Right lobe of liver (tissue), 6 donors: ENCODE results near the gene MIOS. TPM values are rescaled to one million over a fixed set of nuclear protein-coding genes. Genes with fewer than 3 reads are reported as not detected.

Experiments
- ATAC-seq, 4 donors: fragments of 200-7000 bp; cut with Tn5 transposase; one replicate each; pipeline ENCODE4 v1.9.1; 2020; ENCODE audit warnings: mild to moderate bottlenecking in 4 of 4, moderate library complexity in 4 of 4
- DNase-seq, 3 donors: peaks; one replicate each; pipeline ENCODE4 v3.0.0-alpha.2; 2020
- H3K27ac ChIP-seq, 3 donors: fragments of 200-600 bp; one replicate each; pipeline ENCODE4 v1.8.0; 2022
- H3K27me3 ChIP-seq, 2 donors: fragments of 200-600 bp; one replicate each; pipeline ENCODE4 v1.8.0; 2022
- H3K36me3 ChIP-seq, 4 donors: fragments of 200-600 bp; sonication (generic) in 1 of 4; one replicate each; pipeline versions ENCODE4 v1.5.1 to v1.8.0; 2017 to 2022; ENCODE audit warnings: control low read depth in 1 of 4
- H3K4me1 ChIP-seq, 4 donors: fragments of 200-600 bp; sonication (generic) in 1 of 4; one replicate each; pipeline versions ENCODE4 v1.5.1 to v1.8.0; 2017 to 2022; ENCODE audit warnings: control low read depth in 1 of 4
- H3K4me3 ChIP-seq, 3 donors: fragments of 200-600 bp; one replicate each; pipeline ENCODE4 v1.8.0; 2022
- H3K9me3 ChIP-seq, 4 donors: fragments of 200-600 bp; sonication (generic) in 1 of 4; one replicate each; pipeline versions ENCODE4 v1.5.1 to v1.8.0; 2017 to 2022; ENCODE audit warnings: control low read depth in 1 of 4
- POLR2A ChIP-seq: fragments of 450-650 bp; IDR thresholded peaks from one replicate; pipeline ENCODE4 v1.6.1; 2017; ENCODE audit warnings: antibody characterized with exemption, mild to moderate bottlenecking
- WGBS: methylation state at CpG from one replicate; pipeline ENCODE4 v1.1.6; 2018; ENCODE audit warnings: low coverage, low lambda C conversion rate; ENCODE audit not compliant: insufficient coverage; ENCODE audit errors: missing lambda C conversion rate; 5-methylcytosine and 5-hydroxymethylcytosine counted together
- intact Hi-C, 2 donors: fragments of 100-400 bp; cut with DNase I; formaldehyde crosslinking; loops; one replicate each; pipeline versions ENCODE4 v1.11.2 to v1.14.1; 2022
- total RNA-seq, 6 experiments: library from RNA; depleted of rRNA in 2 of 6; stranded (reverse); fragments of >200 nt in 2 of 6; fragmentation: NEBNext Ultra II Directional in 3 of 6; extraction: Animal tissue kit (Norgen Biotek cat#: 25700) in 3 of 6; gene quantifications; one replicate each; pipeline versions ENCODE4 v1.1.0 to v1.2.4, GENCODE V29; 2016 to 2023
- TF ChIP-seq, protein P1 (sequence below), 4 donors: fragments of 200-600 bp in 3 of 4; fragments of 450-650 bp in 1 of 4; IDR thresholded peaks; one replicate each; pipeline versions ENCODE4 v1.5.1 to v1.8.0; 2016 to 2022; ENCODE audit warnings: antibody characterized with exemption in 4 of 4, mild to moderate bottlenecking in 2 of 4
- donor health status: DM: no; HTN: yes; CAD: no.
- donor health status: DM: no; HTN: no; CAD: no.
- donor health status: DM: no; HTN: no; CAD: no.
- donor health status: DM: no; HTN: yes; CAD: no.
- donor health status: DM: no; HTN: yes; CAD: no.

Gene MIOS
- total RNA-seq, 6 experiments from 2014 or later: 14.1 to 21.3 (median 18.6) TPM

DNA sequence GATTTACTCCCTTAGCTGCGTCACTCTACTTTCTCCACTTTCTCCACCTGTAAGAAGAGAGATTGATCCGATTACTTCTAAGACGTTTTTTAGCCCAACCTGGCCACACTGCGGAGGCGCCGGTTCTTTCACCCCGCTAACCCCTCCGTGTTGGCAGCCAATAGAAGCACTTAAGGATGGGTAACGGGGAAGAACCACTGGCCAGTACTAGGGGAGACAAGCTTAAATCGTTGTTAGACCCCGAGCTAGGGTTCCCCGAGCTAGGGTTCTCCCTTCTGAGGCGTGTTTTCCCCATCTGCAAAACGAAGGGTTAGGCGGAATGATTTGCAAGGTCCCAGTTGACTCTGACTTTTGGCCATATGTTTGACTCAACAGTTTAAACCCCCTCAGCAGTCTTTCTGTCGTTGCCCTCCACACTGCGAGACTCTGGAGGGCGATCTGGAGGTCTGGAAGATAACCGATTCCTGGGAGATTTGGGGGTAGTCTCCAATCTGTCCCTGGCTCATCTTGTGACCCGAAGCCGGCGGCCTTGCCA lies 74.5 kb downstream of the MIOS start:
- intact Hi-C loops: no loop called here
- no peaks in the 10 kb centered on the region for H3K27me3 ChIP-seq
- peak overlapping the region; percentile 74 to 79 (median 79) for H3K27ac ChIP-seq
- DNase-seq: no peak
- peaks cover 0 to 8% (median 0%) of the 10 kb centered on the region in 4 donors for H3K36me3 ChIP-seq
- under 1% methylated on average over 20 of the region's 22 CpGs for WGBS
- peaks cover 0 to 13% (median 0%) of the 10 kb centered on the region in 4 donors for H3K4me1 ChIP-seq
- no peaks in the 10 kb centered on the region for H3K9me3 ChIP-seq
- H3K4me3 ChIP-seq: peak overlapping the region; percentile 86 to 88 (median 87)
- TF ChIP-seq POLR2A: no peak
- TF ChIP-seq, protein P1, sequence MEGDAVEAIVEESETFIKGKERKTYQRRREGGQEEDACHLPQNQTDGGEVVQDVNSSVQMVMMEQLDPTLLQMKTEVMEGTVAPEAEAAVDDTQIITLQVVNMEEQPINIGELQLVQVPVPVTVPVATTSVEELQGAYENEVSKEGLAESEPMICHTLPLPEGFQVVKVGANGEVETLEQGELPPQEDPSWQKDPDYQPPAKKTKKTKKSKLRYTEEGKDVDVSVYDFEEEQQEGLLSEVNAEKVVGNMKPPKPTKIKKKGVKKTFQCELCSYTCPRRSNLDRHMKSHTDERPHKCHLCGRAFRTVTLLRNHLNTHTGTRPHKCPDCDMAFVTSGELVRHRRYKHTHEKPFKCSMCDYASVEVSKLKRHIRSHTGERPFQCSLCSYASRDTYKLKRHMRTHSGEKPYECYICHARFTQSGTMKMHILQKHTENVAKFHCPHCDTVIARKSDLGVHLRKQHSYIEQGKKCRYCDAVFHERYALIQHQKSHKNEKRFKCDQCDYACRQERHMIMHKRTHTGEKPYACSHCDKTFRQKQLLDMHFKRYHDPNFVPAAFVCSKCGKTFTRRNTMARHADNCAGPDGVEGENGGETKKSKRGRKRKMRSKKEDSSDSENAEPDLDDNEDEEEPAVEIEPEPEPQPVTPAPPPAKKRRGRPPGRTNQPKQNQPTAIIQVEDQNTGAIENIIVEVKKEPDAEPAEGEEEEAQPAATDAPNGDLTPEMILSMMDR (IDR thresholded peaks at IDR 0.05): no peak
- ATAC-seq: peak in 3 of 4 donors; percentile 1

DNA sequence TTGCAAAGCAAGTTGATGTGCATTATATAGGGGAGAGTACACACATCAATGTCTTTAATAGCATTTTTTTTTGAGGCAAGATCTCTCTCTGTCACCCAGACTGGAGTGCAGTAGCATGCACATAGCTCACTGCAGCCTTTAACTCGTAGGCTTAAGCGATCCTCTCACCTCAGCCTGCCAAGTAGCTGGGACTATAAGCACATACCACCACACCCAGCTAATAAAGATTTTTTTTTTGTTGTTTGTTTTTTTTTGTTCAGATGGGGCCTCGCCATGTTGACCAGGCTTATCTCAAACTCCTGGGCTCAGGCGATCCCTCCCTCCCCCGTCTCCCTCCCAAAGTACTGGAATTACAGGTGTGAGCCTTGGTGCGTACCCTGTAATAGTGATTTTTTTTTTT lies 75.4 kb downstream of the MIOS start:
- TF ChIP-seq POLR2A: no peak
- TF ChIP-seq, protein P1 (IDR thresholded peaks at IDR 0.05): no peak
- H3K27ac ChIP-seq: no peak overlapping the region

DNA sequence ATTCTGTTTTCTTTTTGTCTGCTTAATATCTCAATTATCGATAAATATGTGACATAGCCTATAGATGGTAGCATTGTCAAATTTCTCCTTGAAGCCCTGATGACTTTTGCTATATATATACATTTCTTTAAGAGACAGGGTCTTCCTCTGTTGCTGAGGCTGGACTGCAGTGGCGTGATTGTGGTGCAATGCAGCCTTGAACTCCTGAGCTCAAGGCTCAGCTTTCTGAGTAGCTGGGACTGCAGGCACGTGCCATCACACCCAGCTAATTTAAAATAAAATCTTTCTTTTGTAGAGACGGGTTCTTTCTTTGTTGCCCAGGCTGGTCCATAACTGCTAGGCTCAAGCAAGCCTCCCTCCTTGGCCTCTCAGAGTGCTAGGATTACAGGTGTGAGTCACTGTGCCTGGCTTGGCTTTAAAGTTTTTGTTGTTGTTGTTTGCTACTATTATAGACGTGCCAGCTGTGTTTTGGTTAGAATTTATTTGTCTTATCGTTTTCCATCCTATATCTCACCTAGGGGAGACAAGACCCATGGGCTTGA lies 80.9 kb downstream of the MIOS start:
- TF ChIP-seq POLR2A: no peak
- TF ChIP-seq, protein P1 (IDR thresholded peaks at IDR 0.05): no peak
- 65% methylated on average over 6 of the region's 6 CpGs for WGBS
- H3K9me3 ChIP-seq: no peaks in the 10 kb centered on the region
- H3K27ac ChIP-seq: no peak overlapping the region
- DNase-seq: no peak
- no peaks in the 10 kb centered on the region for H3K36me3 ChIP-seq
- no peak for ATAC-seq
- intact Hi-C loops: no loop called here
- no peak overlapping the region for H3K4me3 ChIP-seq
- no peaks in the 10 kb centered on the region for H3K4me1 ChIP-seq
- no peaks in the 10 kb centered on the region for H3K27me3 ChIP-seq

More for the DNA sequence above, 75.4 kb downstream of the MIOS start:
- DNase-seq: no peak
- Histone ChIP-seq H3K4me3 (no peak overlapping the region), H3K4me1 (peaks cover 0 to 13% (median 0%) of the 10 kb centered on the region in 4 donors), H3K36me3 (peaks cover 0 to 4% (median 0%) of the 10 kb centered on the region in 4 donors), H3K9me3 (no peaks in the 10 kb centered on the region), H3K27me3 (no peaks in the 10 kb centered on the region)
- 71% methylated on average over 6 of the region's 6 CpGs for WGBS
- ATAC-seq: no peak
- intact Hi-C loops: no loop called here

DNA sequence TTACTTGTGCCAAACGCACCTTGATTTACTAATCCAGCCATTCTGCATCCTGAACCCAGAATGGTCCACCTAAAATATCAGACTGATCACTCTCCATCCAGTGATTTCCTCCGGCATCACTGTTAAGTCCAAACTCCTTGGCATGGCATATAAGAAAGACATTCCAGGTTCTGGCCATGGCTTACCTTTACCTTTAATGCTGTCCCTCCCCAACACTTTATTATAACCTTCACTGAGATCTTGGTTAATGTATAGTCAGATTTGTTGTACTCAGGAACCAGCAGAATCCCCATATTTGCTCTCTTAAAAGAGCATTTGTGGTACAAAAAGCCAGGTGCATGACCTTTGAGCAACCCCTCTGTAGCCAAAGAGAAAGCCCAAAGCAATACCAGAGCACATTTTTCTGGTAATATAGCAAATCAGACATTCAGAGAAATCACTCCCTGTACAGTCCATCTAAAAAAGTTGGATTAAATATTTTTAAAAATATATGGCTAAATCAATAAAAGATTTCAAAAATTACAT lies 84.1 kb downstream of the MIOS start:
- Histone ChIP-seq H3K4me3 (no peak overlapping the region), H3K9me3 (no peaks in the 10 kb centered on the region), H3K4me1 (no peaks in the 10 kb centered on the region), H3K27me3 (no peaks in the 10 kb centered on the region), H3K36me3 (no peaks in the 10 kb centered on the region), H3K27ac (no peak overlapping the region)
- DNase-seq (no peak), ATAC-seq (no peak)
- WGBS: 92% methylated on average over 2 of the region's 2 CpGs
- TF ChIP-seq POLR2A: no peak
- TF ChIP-seq, protein P1 (IDR thresholded peaks at IDR 0.05): no peak
- intact Hi-C loops: no loop called here
